Subcutaneous adipose tissue (tissue), 4 donors: ENCODE data around the gene UCP3. TPM values are rescaled to one million over a fixed set of nuclear protein-coding genes. Genes with fewer than 3 reads are reported as not detected.

Experiments used
- total RNA-seq, 4 donors: library from RNA; depleted of rRNA; stranded (reverse); fragments of >200 nt; gene quantifications; one replicate each; pipeline ENCODE4 v1.1.0, GENCODE V29; 2016
- TF ChIP-seq, protein P1 (sequence below): fragments of 450-650 bp; IDR thresholded peaks from one replicate; pipeline ENCODE4 v1.5.1; 2016; ENCODE audit warnings: low read depth, mild to moderate bottlenecking, control low read depth, antibody characterized with exemption, moderate library complexity

The UCP3 gene
- total RNA-seq, 4 donors from 2014 or later: 0.44 to 1.7 (median 0.78) TPM

DNA sequence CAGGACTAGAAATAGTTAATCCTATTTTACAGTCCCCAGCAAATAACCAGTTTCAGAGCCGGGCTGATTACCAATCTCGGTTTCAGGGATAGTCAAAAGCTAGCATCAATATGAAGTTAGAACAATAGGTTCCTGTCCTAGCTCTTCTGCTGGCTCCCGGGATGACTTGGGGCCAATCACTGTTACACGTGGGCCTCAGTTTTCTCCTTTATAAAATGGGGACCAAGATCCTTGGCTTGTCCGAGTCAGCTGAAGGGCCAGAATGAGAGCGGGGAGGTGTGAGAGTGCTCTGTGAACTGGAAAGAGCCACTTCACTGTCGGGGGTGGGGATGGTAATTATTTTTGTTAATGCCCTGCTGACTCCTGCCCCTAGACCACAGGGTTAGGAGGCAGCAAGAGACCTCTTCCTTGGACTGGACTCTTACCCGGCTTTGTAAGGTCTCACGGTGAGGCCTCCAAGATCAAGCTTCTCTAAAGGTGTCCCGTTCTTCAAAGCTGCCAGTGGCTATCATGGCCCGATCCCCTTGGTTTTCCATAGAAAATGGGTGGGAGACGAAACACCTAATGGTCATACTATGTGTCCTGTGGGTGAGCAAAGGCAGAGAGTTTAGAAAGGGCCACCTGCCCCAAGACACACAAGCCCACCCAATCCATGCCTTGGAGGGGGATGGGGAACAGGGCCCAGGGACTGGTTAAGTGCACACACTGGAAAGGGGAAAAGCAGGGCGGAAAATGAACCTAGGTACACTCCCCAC is 27.7 kb downstream of the UCP3 start:
- TF ChIP-seq, protein P1, sequence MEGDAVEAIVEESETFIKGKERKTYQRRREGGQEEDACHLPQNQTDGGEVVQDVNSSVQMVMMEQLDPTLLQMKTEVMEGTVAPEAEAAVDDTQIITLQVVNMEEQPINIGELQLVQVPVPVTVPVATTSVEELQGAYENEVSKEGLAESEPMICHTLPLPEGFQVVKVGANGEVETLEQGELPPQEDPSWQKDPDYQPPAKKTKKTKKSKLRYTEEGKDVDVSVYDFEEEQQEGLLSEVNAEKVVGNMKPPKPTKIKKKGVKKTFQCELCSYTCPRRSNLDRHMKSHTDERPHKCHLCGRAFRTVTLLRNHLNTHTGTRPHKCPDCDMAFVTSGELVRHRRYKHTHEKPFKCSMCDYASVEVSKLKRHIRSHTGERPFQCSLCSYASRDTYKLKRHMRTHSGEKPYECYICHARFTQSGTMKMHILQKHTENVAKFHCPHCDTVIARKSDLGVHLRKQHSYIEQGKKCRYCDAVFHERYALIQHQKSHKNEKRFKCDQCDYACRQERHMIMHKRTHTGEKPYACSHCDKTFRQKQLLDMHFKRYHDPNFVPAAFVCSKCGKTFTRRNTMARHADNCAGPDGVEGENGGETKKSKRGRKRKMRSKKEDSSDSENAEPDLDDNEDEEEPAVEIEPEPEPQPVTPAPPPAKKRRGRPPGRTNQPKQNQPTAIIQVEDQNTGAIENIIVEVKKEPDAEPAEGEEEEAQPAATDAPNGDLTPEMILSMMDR: no peak

DNA sequence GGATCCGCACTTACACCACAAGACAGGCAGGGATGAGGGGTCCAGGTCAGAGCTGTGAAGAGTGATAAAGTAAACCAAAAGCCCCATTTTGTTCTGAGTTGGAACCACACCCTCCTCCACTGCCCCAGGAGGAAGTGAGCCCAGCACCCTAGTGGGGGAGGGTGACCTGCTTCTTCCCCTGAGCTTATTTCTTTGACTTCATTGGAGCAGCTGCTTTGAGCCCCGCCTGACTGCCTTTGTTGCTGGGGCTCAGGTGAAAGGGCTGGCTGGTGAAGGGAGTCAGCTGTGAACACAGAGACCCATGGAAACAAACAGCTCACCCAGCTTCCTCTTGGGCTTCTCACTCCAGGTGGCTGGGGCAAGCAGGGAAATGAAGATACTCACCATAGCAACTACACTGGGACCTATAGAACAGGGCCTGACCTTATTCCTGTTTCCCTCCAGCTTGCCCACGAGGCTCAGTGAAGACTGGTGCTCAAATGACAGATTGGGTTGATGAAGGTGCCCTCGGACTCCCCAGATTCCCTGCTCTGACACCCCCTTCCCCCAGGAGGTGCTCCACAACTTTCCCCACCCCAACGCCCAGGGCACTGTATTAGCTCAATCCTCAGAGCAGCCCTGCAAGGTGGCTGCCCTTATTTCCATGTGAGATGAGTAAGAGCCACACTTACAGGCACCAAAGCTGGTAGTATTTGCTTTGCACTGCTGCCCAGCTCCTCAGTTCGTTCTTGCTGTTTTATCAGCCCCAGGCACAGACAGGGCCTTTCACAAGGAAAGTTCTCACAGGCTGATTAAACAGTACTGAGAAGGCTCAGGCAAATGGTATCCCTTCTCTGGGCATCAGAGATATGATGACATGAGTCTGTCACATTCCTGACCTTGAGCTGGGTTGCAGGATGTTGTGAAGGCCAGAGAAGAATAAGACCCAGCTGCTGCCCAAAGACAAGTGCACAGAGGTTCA is 28.6 kb downstream of the UCP3 start:
- TF ChIP-seq, protein P1: no peak

DNA sequence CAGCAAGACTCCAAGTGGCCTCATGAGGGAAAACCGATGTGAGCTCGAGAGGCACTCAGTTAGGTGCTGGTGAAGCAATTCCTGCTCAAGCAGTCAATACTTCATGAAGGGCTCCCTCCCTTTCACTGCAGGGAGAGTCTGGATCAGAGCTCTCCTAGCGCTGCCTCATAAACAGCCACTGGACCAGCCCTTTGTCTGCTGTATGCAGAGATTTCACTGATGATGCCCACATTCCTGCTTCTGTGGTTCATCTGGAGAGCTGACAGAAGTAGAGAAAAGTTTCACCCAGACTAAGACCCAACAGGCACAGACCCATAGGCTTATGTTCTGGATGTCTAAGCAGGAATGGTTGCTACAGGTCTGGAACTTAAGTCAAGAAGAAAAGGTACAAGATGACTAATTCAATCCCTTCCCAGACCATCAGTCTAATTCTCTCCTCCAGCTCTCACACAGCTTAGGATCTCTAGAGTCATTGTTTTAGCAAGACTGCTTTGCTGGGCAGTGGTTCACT is 30.3 kb downstream of the UCP3 start:
- TF ChIP-seq, protein P1: no peak

DNA sequence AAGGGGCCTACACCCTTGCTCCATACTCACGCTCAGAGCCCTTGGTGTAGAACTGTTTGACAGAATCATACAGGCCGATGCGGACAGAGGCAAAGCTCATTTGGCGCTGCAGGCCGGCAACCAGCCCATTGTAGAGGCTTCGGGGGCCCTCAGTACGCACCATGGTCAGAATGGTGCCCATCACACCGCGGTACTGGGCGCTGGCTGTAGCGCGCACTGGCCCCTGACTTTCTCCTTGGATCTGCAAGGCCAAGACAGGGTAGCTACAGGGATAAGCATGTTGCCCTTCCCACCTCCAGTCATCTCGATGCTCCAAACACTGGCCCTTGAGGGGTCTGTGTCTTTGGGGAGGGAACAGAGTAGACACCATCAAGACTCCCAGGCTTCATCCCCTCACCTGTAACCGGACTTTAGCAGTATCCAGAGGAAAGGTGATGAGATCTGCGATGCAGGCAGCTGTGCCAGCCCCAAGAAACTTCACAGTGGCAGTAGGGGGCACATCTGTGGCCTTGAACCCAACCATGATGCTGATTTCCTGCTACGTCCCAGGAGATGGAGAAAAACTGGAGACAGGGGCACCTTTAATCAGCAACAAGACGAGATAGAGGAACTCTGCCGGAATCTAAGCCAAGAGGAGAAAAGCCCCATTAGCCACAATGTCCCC is 30.9 kb downstream of the UCP3 start:
- TF ChIP-seq, protein P1: no peak

DNA sequence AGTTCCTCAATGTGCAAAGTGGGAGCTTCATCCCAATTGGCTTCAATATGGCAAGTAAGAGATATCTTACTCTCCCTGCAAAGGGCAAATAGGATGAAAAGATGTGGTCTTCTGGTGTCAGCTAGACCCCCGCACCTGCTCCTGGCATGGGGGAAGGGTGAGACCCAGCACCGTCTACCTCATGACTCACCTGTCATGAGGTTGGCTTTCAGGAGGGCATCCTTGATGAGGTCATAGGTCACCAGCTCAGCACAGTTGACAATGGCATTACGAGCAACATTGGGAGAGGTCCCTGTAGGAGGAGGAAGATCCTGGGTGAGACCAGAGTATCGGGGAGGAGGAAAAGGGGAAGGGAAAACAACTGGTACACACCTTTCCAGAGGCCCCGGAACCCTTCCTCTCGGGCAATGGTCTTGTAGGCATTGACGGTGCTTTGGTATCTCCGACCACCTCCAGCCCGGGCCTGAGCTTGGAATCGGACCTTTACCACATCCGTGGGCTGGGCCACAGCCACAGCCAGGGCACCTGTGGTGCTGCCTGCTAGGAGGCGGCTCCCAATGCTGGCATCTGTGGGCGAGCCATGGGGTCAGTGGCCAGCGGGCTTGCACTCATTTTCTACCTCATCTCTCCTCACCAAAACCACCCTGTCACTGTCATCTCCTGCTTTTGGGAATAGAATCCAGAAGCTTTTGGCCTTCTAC is 32.3 kb downstream of the UCP3 start:
- TF ChIP-seq, protein P1: no peak

DNA sequence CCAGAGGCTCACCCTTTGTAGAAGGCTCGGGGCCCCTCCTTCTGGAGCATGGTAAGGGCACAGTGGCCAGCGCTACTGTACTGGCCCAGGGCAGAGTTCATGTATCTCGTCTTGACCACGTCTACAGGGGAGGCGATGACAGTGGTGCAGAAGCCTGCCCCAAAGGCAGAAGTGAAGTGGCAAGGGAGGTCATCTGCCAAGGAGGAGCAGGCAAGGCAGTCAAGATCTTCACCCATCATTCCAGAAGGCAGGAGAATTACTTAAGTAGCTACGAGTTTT is 33.5 kb downstream of the UCP3 start:
- TF ChIP-seq, protein P1: no peak
